ENCODE measurements around the gene SULT1A1.

- TF ChIP-seq YY1 (IDR thresholded peaks at IDR 0.05; ENCODE audit: insufficient read depth, insufficient read length) (no peak), SUZ12 (IDR thresholded peaks at IDR 0.05; ENCODE audit: extremely low read depth, insufficient read depth, insufficient read length) (no peak), ZNF274 (IDR thresholded peaks at IDR 0.05; ENCODE audit: low read depth, low read length) (no peak)
Observed at GRCh38 chr16:28592511-28592910, 17.3 kb downstream of the SULT1A1 start.

Data from NT2/D1 (cell line).